HEK293 (cell line): ENCODE results near the gene GNPDA1.
A peak's percentile ranks its signal among the peaks of the same experiment; 100 is the strongest.

Experiments
- BCL11B ChIP-seq: fragments of 450-650 bp; formaldehyde crosslinking; IDR thresholded peaks from 2 replicates; pipeline ENCODE4 v1.5.1; 2016; ENCODE audit warnings: low read depth, missing biosample characterization, missing genetic modification characterization
- FEZF1 ChIP-seq: fragments of 450-650 bp; formaldehyde crosslinking; IDR thresholded peaks from 2 replicates; pipeline ENCODE4 v1.5.1; 2016; ENCODE audit warnings: missing biosample characterization, missing genetic modification characterization
- HOXD13 ChIP-seq: sonication (generic); formaldehyde crosslinking; IDR thresholded peaks from 2 replicates; pipeline ENCODE4 v1.8.0; 2022; ENCODE audit warnings: missing genetic modification reagents, borderline replicate concordance
- SCRT2 ChIP-seq: fragments of 450-650 bp; formaldehyde crosslinking; IDR thresholded peaks from 2 replicates; pipeline ENCODE4 v1.5.1; 2016; ENCODE audit warnings: missing biosample characterization, missing genetic modification characterization
- YY2 ChIP-seq: fragments of 450-650 bp; formaldehyde crosslinking; IDR thresholded peaks from 2 replicates; pipeline ENCODE4 v1.5.1; 2016; ENCODE audit warnings: missing biosample characterization, missing genetic modification characterization
- ZBTB8A ChIP-seq: fragments of 450-650 bp; formaldehyde crosslinking; IDR thresholded peaks from 2 replicates; pipeline ENCODE4 v1.5.1; 2016; ENCODE audit warnings: missing biosample characterization, missing genetic modification characterization
- ZFP69B ChIP-seq: fragments of 450-650 bp; formaldehyde crosslinking; IDR thresholded peaks from 2 replicates; pipeline ENCODE4 v1.5.1; 2016; ENCODE audit warnings: missing biosample characterization, missing genetic modification characterization
- ZNF10 ChIP-seq: fragments of 450-650 bp; formaldehyde crosslinking; IDR thresholded peaks from 2 replicates; pipeline ENCODE4 v1.5.1; 2017; ENCODE audit warnings: missing biosample characterization, missing genetic modification characterization
- ZNF138 ChIP-seq: fragments of 450-650 bp; formaldehyde crosslinking; IDR thresholded peaks from 2 replicates; pipeline ENCODE4 v1.5.1; 2016; ENCODE audit warnings: missing biosample characterization, missing genetic modification characterization, borderline replicate concordance
- ZNF2 ChIP-seq: fragments of 450-650 bp; formaldehyde crosslinking; IDR thresholded peaks from 2 replicates; pipeline ENCODE4 v1.5.1; 2016; ENCODE audit warnings: missing biosample characterization, missing genetic modification characterization
- ZNF274 ChIP-seq, 2 experiments: fragments of 200-500 bp in 1 of 2; fragments of 450-650 bp in 1 of 2; sonication (Bioruptor generic) in 1 of 2; formaldehyde crosslinking in 1 of 2; IDR thresholded peaks; 2 replicates each; pipeline versions ENCODE4 v1.5.1 to v1.6.1; 2014 to 2016; ENCODE audit warnings: borderline replicate concordance in 1 of 2, inconsistent platforms in 1 of 2, low read length in 1 of 2, missing biosample characterization in 1 of 2, missing genetic modification characterization in 1 of 2
- ZNF391 ChIP-seq: fragments of 450-650 bp; formaldehyde crosslinking; IDR thresholded peaks from 2 replicates; pipeline ENCODE4 v1.5.1; 2016; ENCODE audit warnings: low read depth, missing biosample characterization, missing genetic modification characterization, borderline replicate concordance
- ZNF423 ChIP-seq: fragments of 450-650 bp; formaldehyde crosslinking; IDR thresholded peaks from 2 replicates; pipeline ENCODE4 v1.5.1; 2016; ENCODE audit warnings: missing biosample characterization, missing genetic modification characterization
- ZNF510 ChIP-seq: fragments of 450-650 bp; formaldehyde crosslinking; IDR thresholded peaks from 2 replicates; pipeline ENCODE4 v1.5.1; 2018; ENCODE audit warnings: mild to moderate bottlenecking, missing genetic modification characterization, missing biosample characterization; ENCODE audit not compliant: insufficient replicate concordance
- ZNF514 ChIP-seq: fragments of 450-650 bp; formaldehyde crosslinking; IDR thresholded peaks from 2 replicates; pipeline ENCODE4 v1.5.1; 2016; ENCODE audit warnings: missing biosample characterization, missing genetic modification characterization
- ZNF529 ChIP-seq: fragments of 450-650 bp; formaldehyde crosslinking; IDR thresholded peaks from 2 replicates; pipeline ENCODE4 v1.5.1; 2017; ENCODE audit warnings: missing genetic modification characterization, missing biosample characterization; ENCODE audit not compliant: insufficient replicate concordance
- ZNF549 ChIP-seq: fragments of 450-650 bp; IDR thresholded peaks from 2 replicates; pipeline ENCODE4 v1.5.1; 2018; ENCODE audit warnings: missing biosample characterization, missing genetic modification characterization, mild to moderate bottlenecking, inconsistent platforms, moderate library complexity
- ZNF560 ChIP-seq: fragments of 450-650 bp; formaldehyde crosslinking; IDR thresholded peaks from 2 replicates; pipeline ENCODE4 v1.5.1; 2017; ENCODE audit warnings: missing biosample characterization, missing genetic modification characterization, borderline replicate concordance
- ZNF561 ChIP-seq: fragments of 450-650 bp; IDR thresholded peaks from 2 replicates; pipeline ENCODE4 v1.5.1; 2018; ENCODE audit warnings: missing biosample characterization, missing genetic modification characterization, borderline replicate concordance
- ZNF610 ChIP-seq: fragments of 450-650 bp; formaldehyde crosslinking; IDR thresholded peaks from 2 replicates; pipeline ENCODE4 v1.5.1; 2016; ENCODE audit warnings: missing biosample characterization, missing genetic modification characterization, borderline replicate concordance
- ZNF626 ChIP-seq: fragments of 450-650 bp; sonication (Bioruptor Pico); formaldehyde crosslinking; IDR thresholded peaks from 2 replicates; pipeline ENCODE4 v1.5.1; 2018; ENCODE audit warnings: missing biosample characterization, missing genetic modification characterization, inconsistent platforms
- ZNF654 ChIP-seq: fragments of 450-650 bp; formaldehyde crosslinking; IDR thresholded peaks from 2 replicates; pipeline ENCODE4 v1.5.1; 2016; ENCODE audit warnings: low read depth, missing biosample characterization, missing genetic modification characterization
- ZNF658 ChIP-seq: fragments of 450-650 bp; formaldehyde crosslinking; IDR thresholded peaks from 2 replicates; pipeline ENCODE4; 2016; ENCODE audit warnings: missing biosample characterization, missing genetic modification characterization
- ZNF660 ChIP-seq: fragments of 450-650 bp; IDR thresholded peaks from 2 replicates; pipeline ENCODE4 v1.5.1; 2018; ENCODE audit warnings: missing biosample characterization, mild to moderate bottlenecking, missing genetic modification characterization
- ZNF664 ChIP-seq: fragments of 450-650 bp; formaldehyde crosslinking; IDR thresholded peaks from 2 replicates; pipeline ENCODE4 v1.5.1; 2016; ENCODE audit warnings: missing biosample characterization, missing genetic modification characterization
- ZNF747 ChIP-seq: fragments of 450-650 bp; formaldehyde crosslinking; IDR thresholded peaks from 2 replicates; pipeline ENCODE4 v1.5.1; 2016; ENCODE audit warnings: missing biosample characterization, missing genetic modification characterization
- ZNF768 ChIP-seq: fragments of 450-650 bp; formaldehyde crosslinking; IDR thresholded peaks from 2 replicates; pipeline ENCODE4 v1.5.1; 2018; ENCODE audit warnings: missing biosample characterization, mild to moderate bottlenecking, missing genetic modification characterization
- ZNF830 ChIP-seq: fragments of 450-650 bp; IDR thresholded peaks from 2 replicates; pipeline ENCODE4 v1.5.0; 2018; ENCODE audit warnings: missing biosample characterization, missing genetic modification characterization, low read depth, mild to moderate bottlenecking, moderate library complexity
- ZSCAN16 ChIP-seq: fragments of 450-650 bp; formaldehyde crosslinking; IDR thresholded peaks from 2 replicates; pipeline ENCODE4 v1.5.1; 2016; ENCODE audit warnings: missing biosample characterization, missing genetic modification characterization
- TF ChIP-seq, protein P1 (sequence below): fragments of 450-650 bp; formaldehyde crosslinking; optimal IDR thresholded peaks from 2 replicates; pipeline ENCODE3; 2016; ENCODE audit warnings: missing biosample characterization, mild to moderate bottlenecking, missing genetic modification characterization
- TF ChIP-seq, protein P2 (sequence below): fragments of 450-650 bp; formaldehyde crosslinking; IDR thresholded peaks from 2 replicates; pipeline ENCODE4 v1.5.1; 2016; ENCODE audit warnings: missing biosample characterization, missing genetic modification characterization
- TF ChIP-seq, protein P3 (sequence below): fragments of 450-650 bp; formaldehyde crosslinking; IDR thresholded peaks from 2 replicates; pipeline ENCODE4 v1.5.1; 2016; ENCODE audit warnings: missing biosample characterization, missing genetic modification characterization
- TF ChIP-seq, protein P4 (sequence below): fragments of 450-650 bp; formaldehyde crosslinking; IDR thresholded peaks from 2 replicates; pipeline ENCODE4 v1.5.1; 2017; ENCODE audit warnings: missing biosample characterization, mild to moderate bottlenecking, missing genetic modification characterization, moderate library complexity
- TF ChIP-seq, protein P5 (sequence below): fragments of 450-650 bp; formaldehyde crosslinking; IDR thresholded peaks from 2 replicates; pipeline ENCODE4 v1.5.1; 2016; ENCODE audit warnings: missing biosample characterization, missing genetic modification characterization

Gene GNPDA1

DNA sequence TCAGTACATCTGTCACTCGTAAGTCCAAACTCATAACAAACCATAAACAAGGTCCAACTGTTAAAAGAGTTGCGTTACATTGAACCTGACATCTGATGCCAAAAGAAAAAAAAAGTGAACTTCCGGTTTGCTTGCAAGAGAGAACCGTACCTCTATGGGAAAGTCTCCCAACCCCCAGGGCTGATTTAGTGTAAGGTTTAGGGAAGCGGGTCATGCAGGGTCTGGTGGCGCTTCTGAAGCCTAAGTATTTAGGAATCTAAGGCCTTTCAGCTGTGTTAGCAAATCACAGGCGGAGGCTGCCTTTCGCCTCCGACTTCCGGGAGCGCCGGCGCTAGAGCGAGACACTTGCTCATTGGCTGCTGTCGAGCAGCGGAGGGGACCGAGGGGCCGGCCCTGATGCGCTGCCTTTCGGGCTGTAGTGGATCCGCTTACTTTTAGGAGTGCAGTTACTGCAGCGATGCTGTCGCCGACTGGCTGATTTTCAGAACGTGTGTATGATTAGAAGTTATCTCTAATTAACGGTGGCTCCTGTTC lies 12.0 kb upstream of the GNPDA1 start (continued):
- TF ChIP-seq, protein P1, sequence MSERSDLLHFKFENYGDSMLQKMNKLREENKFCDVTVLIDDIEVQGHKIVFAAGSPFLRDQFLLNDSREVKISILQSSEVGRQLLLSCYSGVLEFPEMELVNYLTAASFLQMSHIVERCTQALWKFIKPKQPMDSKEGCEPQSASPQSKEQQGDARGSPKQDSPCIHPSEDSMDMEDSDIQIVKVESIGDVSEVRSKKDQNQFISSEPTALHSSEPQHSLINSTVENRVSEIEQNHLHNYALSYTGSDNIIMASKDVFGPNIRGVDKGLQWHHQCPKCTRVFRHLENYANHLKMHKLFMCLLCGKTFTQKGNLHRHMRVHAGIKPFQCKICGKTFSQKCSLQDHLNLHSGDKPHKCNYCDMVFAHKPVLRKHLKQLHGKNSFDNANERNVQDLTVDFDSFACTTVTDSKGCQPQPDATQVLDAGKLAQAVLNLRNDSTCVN = no peak
- TF ChIP-seq ZNF660 (tag by site-specific recombination) = peak; percentile 65; the same call in 1 of the 2 replicates
- TF ChIP-seq FEZF1 (tag by site-specific recombination) = peak; percentile 44
- TF ChIP-seq ZNF654 (tag by site-specific recombination) = no peak
- TF ChIP-seq ZFP69B (tag by site-specific recombination) = no peak
- no peak for TF ChIP-seq ZNF768
- no peak for TF ChIP-seq ZNF138 (tag by site-specific recombination)
- TF ChIP-seq ZNF658 (tag by site-specific recombination) = no peak
- peak; percentile 62; the same call in 1 of the 2 replicates for TF ChIP-seq ZNF2
- TF ChIP-seq, protein P2, sequence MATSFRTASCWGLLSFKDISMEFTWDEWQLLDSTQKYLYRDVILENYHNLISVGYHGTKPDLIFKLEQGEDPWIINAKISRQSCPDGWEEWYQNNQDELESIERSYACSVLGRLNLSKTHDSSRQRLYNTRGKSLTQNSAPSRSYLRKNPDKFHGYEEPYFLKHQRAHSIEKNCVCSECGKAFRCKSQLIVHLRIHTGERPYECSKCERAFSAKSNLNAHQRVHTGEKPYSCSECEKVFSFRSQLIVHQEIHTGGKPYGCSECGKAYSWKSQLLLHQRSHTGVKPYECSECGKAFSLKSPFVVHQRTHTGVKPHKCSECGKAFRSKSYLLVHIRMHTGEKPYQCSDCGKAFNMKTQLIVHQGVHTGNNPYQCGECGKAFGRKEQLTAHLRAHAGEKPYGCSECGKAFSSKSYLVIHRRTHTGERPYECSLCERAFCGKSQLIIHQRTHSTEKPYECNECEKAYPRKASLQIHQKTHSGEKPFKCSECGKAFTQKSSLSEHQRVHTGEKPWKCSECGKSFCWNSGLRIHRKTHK (tag by site-specific recombination) = no peak
- peak; percentile 26; the same call in 1 of the 2 replicates for TF ChIP-seq ZBTB8A (tag by site-specific recombination)
- no peak for TF ChIP-seq ZNF560
- TF ChIP-seq ZNF561 = peak; percentile 76; the same call in 1 of the 2 replicates
- TF ChIP-seq HOXD13 (CRISPR knock-in tag) = no peak
- TF ChIP-seq, protein P3, sequence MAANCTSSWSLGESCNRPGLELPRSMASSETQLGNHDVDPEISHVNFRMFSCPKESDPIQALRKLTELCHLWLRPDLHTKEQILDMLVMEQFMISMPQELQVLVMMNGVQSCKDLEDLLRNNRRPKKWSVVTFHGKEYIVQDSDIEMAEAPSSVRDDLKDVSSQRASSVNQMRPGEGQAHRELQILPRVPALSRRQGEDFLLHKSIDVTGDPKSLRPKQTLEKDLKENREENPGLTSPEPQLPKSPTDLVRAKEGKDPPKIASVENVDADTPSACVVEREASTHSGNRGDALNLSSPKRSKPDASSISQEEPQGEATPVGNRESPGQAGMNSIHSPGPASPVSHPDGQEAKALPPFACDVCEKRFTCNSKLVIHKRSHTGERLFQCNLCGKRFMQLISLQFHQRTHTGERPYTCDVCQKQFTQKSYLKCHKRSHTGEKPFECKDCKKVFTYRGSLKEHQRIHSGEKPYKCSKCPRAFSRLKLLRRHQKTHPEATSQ (tag by site-specific recombination) = no peak
- TF ChIP-seq ZNF514 (tag by site-specific recombination) = no peak
- no peak for TF ChIP-seq BCL11B (tag by site-specific recombination)
- TF ChIP-seq, protein P4, sequence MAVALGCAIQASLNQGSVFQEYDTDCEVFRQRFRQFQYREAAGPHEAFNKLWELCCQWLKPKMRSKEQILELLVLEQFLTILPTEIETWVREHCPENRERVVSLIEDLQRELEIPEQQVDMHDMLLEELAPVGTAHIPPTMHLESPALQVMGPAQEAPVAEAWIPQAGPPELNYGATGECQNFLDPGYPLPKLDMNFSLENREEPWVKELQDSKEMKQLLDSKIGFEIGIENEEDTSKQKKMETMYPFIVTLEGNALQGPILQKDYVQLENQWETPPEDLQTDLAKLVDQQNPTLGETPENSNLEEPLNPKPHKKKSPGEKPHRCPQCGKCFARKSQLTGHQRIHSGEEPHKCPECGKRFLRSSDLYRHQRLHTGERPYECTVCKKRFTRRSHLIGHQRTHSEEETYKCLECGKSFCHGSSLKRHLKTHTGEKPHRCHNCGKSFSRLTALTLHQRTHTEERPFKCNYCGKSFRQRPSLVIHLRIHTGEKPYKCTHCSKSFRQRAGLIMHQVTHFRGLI (tag by site-specific recombination) = no peak
- no peak for TF ChIP-seq SCRT2 (tag by site-specific recombination)
- TF ChIP-seq ZNF747 (tag by site-specific recombination) = no peak
- no peak for TF ChIP-seq ZNF529
- TF ChIP-seq, protein P5, sequence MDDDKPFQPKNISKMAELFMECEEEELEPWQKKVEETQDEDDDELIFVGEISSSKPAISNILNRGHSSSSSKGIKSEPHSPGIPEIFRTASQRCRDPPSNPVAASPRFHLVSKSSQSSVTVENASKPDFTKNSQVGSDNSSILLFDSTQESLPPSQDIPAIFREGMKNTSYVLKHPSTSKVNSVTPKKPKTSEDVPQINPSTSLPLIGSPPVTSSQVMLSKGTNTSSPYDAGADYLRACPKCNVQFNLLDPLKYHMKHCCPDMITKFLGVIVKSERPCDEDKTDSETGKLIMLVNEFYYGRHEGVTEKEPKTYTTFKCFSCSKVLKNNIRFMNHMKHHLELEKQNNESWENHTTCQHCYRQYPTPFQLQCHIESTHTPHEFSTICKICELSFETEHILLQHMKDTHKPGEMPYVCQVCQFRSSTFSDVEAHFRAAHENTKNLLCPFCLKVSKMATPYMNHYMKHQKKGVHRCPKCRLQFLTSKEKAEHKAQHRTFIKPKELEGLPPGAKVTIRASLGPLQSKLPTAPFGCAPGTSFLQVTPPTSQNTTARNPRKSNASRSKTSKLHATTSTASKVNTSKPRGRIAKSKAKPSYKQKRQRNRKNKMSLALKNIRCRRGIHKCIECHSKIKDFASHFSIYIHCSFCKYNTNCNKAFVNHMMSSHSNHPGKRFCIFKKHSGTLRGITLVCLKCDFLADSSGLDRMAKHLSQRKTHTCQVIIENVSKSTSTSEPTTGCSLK (tag by site-specific recombination) = no peak
- peak; percentile 70 for TF ChIP-seq ZNF10 (tag by site-specific recombination)
- no peak for TF ChIP-seq ZNF549
- no peak for TF ChIP-seq ZNF423 (tag by site-specific recombination)
- TF ChIP-seq ZNF626 (tag by site-specific recombination) = no peak
- no peak for TF ChIP-seq ZNF391 (tag by site-specific recombination)
- no peak for TF ChIP-seq ZNF274 (IDR thresholded peaks at IDR 0.05; ENCODE audit: low read length)
- TF ChIP-seq ZNF274 (tag by site-specific recombination; IDR thresholded peaks at IDR 0.05; ENCODE audit: borderline replicate concordance) = no peak
- no peak for TF ChIP-seq YY2 (tag by site-specific recombination)
- no peak for TF ChIP-seq ZNF664 (tag by site-specific recombination)
- TF ChIP-seq ZNF610 (tag by site-specific recombination) = 0 out of 2 replicates have a peak, but pooled peaks have one; percentile 40
- no peak for TF ChIP-seq ZSCAN16 (tag by site-specific recombination)
- no peak for TF ChIP-seq ZNF510
- TF ChIP-seq ZNF830 = no peak
